GM19351 (cell line): ENCODE results near the gene SLC26A3.

ENCODE experiments used
- ATAC-seq: cut with Tn5 transposase; IDR thresholded peaks from one replicate; pipeline ENCODE4 v1.9.1; 2021; ENCODE audit warnings: mild to moderate bottlenecking, moderate library complexity; ENCODE audit not compliant: unreplicated experiment

The SLC26A3 gene

DNA sequence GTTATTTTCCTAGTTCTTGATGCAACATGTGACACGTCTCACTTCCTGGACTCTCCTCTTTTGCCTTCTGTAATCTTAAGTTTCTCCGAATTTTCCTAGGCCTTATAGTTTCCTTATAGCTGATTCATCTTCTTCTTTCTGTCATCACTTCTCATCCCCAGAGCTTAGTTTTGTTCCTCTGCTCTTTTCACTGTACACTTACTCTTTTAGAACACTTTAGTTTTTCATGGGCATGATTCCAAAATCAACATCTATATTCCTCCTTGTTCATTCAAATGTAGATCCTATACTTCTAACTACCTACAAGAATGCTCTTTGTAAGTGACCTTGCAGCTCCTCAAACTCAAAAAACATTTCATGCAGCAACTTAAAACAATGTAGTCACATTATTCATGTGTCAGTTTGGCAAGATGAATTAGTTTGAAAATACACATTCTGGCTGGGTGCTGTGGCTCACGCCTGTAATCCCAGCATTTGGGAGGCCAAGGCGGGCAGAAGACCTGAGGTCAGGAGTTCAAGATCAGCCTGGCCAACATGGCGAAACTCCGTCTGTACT is 13.1 kb upstream of the SLC26A3 start:
- no peak for ATAC-seq

DNA sequence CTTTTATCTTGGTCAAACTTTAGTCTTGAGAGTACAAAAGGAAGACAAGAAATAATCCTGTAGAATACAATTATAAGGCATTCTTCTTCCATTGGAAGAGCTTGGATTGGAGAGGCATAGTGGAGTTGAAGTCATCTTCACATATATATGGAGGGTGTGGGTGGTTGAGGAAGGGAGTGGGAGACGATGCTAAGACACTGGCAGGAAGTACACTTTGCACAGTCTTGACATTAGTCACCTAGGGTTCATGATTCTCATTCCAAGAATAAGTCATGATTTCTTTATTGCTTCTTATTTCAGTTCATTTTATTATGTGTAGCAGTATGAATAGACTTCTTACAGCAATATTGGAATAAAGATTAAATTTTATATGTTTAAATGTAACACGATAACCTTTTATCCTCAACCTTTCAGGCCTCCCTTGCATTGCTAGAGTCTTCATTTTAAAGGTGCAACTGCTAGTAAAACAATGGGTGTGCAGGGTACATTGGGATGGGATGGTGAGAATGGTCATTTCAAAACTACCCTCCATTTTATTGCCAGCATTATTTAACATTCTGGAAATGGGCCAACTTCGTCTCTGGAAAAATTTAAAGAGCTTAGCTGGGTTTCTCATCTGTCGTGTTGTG is 12.3 kb upstream of the SLC26A3 start:
- no peak for ATAC-seq

DNA sequence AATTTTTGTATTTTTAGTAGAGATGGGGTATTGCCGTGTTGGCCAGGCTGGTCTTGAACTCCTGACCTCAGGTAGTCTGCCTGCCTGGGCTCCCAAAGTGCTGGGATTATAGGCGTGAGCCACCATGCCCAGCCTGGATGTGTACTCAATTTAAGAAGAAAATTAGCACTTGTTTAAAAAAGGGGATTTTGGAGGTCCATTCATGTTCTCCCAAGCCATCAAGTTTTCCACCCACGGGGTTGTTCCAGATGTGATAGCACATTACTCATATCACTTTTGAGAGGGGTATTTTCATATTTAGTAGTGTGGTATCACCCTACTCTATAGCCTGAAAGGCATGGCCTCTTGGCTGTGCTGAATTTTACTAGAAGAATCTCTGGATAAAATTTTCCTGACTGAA is 10.5 kb upstream of the SLC26A3 start:
- no peak for ATAC-seq

DNA sequence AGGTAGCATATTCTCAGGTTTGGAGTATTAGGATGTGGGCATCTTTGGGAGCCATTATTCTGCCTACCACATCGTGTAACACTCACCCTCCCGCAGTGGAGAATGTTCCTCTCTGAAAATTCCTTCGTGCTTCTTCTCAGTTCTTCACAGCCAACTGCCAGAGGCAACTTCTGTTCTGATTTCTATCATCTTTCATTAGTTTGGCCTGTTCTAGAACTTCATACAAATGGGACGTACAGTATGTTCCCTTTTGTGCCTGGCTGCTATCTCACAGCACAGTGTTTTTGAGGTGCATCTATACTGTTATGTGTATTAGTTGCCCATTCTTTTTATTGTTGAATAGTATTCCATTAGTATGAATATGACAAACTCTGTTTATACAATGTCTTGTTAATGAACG is 8.9 kb upstream of the SLC26A3 start:
- no peak for ATAC-seq

GRCh38 chr7:107810626-107811025 is 7.6 kb upstream of the SLC26A3 start:
- no peak for ATAC-seq

DNA sequence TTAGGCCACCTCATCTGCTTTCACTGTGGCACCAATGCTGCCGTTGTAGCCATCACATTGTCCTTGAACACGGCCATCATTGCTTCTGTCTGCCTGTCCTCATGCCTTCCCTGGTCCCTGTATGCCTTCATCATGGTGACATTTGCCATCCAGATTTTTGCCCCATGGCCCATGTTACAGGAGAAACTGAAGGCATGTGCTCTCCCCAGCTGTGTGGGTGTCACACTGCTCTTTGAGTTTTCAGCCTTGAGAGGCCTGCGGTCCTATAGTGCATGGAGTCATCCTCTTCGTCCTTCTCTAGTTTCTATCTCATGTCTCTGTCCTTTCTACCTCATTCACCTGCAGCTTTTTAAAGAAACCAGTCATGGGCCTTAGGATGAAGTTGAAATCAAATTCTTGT is 6.2 kb upstream of the SLC26A3 start:
- no peak for ATAC-seq

GRCh38 chr7:107799647-107800264 is 3.3 kb downstream of the SLC26A3 start:
- ATAC-seq = no peak

GRCh38 chr7:107792364-107792763 is 10.7 kb downstream of the SLC26A3 start:
- ATAC-seq = no peak

DNA sequence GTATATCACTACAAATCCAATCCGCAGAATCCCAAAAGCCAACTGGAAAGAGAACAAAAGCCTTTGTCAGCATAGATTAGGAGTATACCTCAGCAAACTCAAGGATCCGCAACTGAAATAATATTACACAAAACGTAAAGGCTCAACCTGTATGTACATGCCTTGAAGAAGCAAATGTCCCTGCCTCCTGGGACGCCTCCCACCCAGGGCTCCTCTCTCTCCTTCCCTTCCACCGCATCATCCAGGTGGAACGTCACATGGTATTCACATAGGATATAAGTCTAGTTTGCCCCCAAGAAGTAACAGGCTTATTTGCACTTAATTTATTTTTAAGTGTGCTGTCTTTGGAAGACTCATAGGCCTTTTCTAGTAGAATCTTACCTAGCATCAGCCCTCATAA is 13.4 kb downstream of the SLC26A3 start:
- ATAC-seq = no peak

- ATAC-seq = no peak
These were observed 14.4 kb downstream of the SLC26A3 start for GRCh38 chr7:107788662-107789061.

GRCh38 chr7:107788216-107788615 is 14.8 kb downstream of the SLC26A3 start:
- ATAC-seq = no peak

DNA sequence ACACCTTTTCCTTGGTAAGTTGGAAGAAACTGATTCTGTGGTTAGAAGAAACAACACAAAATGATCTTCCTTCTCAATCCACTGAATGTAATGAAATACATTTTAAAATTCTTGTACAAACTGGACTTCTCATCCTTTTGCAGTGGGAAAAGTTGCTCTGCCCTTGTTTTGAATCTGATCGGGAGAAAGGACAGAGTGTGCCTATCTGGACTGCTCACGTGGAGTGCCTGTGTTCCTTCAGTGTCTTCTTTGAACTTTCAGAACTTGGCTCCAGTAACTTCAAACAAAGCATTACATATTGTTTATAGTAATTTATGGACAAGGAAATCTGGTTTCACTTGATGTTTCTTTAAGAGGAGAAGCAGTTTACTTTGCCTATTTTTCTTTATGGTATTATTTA is 17.1 kb downstream of the SLC26A3 start:
- no peak for ATAC-seq

GRCh38 chr7:107785170-107785569 is 17.9 kb downstream of the SLC26A3 start:
- ATAC-seq = no peak

- no peak for ATAC-seq
These were observed 19.4 kb downstream of the SLC26A3 start for GRCh38 chr7:107783648-107784047.

DNA sequence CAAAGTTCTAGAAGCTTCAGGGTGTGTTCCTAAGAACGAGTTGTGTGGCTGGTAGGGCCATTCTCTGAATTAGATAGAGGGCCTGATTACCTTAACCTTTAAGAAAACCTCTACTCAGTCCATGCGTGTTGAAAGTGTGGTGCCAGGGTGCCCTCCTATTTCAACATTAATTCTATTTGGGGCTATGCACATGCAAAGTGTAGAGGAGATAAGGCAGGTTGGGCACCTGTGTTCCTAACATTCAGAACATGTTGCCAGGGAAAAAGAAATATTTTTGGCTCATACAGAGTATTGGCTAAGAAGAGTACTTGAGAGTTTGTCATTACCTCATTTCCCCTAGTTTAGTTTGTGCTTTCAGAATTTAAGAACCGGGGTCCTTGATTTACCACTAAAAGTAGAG is 20.6 kb downstream of the SLC26A3 start:
- ATAC-seq = no peak

DNA sequence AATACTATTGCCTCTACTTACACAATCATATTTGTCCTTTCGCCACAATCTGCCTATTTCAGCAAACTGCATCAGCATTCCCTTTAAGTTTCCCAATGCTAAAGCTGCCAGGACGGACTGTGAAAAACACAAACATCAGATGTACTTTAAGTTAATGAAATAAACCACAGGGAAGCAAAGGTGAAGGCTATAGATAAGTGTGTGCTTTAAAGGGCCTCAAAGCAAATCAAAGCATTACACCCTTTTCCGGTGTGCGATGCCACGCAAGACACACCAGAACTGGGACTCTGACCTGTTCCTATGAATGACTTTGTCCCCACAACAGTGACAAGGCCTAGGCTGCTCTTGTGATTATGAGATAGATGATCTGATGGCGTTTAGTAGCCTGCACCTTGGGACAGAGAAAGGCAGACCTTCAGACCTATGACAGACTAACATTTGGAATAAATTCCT is 23.4 kb downstream of the SLC26A3 start:
- ATAC-seq = no peak

DNA sequence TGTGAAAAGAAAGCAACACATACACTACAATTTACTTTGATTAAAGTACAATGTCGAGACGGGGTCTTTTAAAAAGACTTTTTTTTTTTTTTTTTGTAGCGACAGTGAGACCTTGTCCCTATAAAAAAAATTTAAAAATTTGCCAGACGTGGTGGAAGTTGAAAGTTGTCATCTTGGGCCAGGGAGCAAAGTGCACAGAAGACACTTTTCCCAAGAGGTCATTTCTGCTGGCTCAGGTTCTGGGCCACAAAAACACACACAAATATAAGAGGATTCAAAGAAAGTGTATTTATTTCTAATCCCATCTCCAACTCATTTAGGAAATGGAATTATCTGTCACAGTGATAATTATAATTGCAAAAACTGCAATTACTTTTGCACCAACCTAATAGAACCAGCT is 24.7 kb downstream of the SLC26A3 start:
- no peak for ATAC-seq

- ATAC-seq = no peak
These were observed 25.3 kb downstream of the SLC26A3 start for GRCh38 chr7:107777702-107778101.

- no peak for ATAC-seq
These were observed 30.0 kb downstream of the SLC26A3 start for GRCh38 chr7:107773027-107773426.

GRCh38 chr7:107768263-107768662 is 34.8 kb downstream of the SLC26A3 start:
- ATAC-seq = no peak

- no peak for ATAC-seq
These were observed 35.6 kb downstream of the SLC26A3 start for GRCh38 chr7:107767391-107767790.

DNA sequence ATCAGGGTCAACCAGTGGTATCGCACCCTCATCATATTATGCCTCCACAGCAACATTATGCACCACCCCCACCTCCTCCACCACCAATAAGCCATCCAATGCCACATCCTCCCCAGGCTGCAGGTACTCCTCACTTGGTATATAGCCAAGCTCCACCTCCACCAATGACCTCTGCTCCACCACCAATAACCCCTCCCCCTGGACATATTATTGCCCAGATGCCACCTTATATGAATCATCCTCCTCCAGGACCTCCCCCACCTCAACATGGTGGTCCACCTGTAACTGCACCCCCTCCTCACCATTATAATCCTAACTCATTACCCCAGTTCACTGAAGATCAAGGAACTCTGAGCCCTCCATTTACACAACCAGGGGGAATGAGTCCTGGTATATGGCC is 44.4 kb downstream of the SLC26A3 start:
- no peak for ATAC-seq

GRCh38 chr7:107754642-107755041 is 48.4 kb downstream of the SLC26A3 start:
- no peak for ATAC-seq
